Right lobe of liver (tissue), 4 donors: ENCODE results near the gene STXBP3.

ENCODE experiments used
- POLR2A ChIP-seq: fragments of 450-650 bp; IDR thresholded peaks from one replicate; pipeline ENCODE4 v1.6.1; 2017; ENCODE audit warnings: antibody characterized with exemption, mild to moderate bottlenecking
- TF ChIP-seq, protein P1 (sequence below), 4 donors: fragments of 200-600 bp in 3 of 4; fragments of 450-650 bp in 1 of 4; IDR thresholded peaks; one replicate each; pipeline versions ENCODE4 v1.5.1 to v1.8.0; 2016 to 2022; ENCODE audit warnings: antibody characterized with exemption in 4 of 4, mild to moderate bottlenecking in 2 of 4
- donor health status: DM: no; HTN: no; CAD: no.
- donor health status: DM: no; HTN: no; CAD: no.
- donor health status: DM: no; HTN: yes; CAD: no.

DNA sequence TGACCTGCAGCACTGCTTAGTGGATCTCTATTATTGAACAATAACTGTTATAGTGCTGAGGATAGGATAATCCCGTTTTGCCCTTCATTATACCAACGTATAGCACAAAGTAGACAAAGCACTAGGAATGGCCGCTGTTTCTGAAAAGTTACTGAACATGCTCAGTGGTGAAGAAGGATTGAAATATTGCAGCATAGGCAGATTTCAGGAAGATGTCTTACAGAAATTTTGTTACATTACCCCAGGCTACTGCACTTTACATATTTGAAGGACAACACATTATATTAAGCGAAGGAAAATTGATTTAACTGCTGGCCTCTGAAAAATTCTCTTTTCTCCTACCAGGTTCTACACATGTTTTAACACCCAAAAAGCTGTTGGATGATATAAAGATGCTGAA is 62.0 kb downstream of the STXBP3 start:
- TF ChIP-seq POLR2A, result no peak
- TF ChIP-seq, protein P1, sequence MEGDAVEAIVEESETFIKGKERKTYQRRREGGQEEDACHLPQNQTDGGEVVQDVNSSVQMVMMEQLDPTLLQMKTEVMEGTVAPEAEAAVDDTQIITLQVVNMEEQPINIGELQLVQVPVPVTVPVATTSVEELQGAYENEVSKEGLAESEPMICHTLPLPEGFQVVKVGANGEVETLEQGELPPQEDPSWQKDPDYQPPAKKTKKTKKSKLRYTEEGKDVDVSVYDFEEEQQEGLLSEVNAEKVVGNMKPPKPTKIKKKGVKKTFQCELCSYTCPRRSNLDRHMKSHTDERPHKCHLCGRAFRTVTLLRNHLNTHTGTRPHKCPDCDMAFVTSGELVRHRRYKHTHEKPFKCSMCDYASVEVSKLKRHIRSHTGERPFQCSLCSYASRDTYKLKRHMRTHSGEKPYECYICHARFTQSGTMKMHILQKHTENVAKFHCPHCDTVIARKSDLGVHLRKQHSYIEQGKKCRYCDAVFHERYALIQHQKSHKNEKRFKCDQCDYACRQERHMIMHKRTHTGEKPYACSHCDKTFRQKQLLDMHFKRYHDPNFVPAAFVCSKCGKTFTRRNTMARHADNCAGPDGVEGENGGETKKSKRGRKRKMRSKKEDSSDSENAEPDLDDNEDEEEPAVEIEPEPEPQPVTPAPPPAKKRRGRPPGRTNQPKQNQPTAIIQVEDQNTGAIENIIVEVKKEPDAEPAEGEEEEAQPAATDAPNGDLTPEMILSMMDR (IDR thresholded peaks at IDR 0.05), result no peak
